HEK293 (cell line): ENCODE results near the gene MEG3.

Experiments used
- CTCF ChIA-PET: fragments of 350-600 bp; formaldehyde crosslinking; extraction: SDS; loops from one replicate; lab custom pipeline; 2021; ENCODE audit warnings: antibody characterized with exemption; lab: Yijun Ruan, JAX
- POLR2A ChIA-PET: fragments of 300-600 bp; formaldehyde crosslinking; extraction: SDS; loops from one replicate; lab custom pipeline; 2020; ENCODE audit warnings: antibody characterized with exemption, inconsistent platforms; lab: Yijun Ruan, JAX
- H3K27ac ChIP-seq: fragments of 200-500 bp; sonication (Bioruptor generic); 2 replicates; pipeline ENCODE4 v1.5.1; 2014; ENCODE audit warnings: low read depth, low read length, control low read depth, inconsistent platforms; ENCODE audit errors: extremely low read depth
- H3K36me3 ChIP-seq, 2 experiments: fragments of 200-500 bp in 1 of 2; sonication (Bioruptor generic) in 1 of 2; 1 replicate in 1 of 2; 2 replicates in 1 of 2; pipeline ENCODE4 v1.5.1; 2014 to 2017; ENCODE audit warnings: inconsistent platforms in 2 of 2, low read length in 2 of 2; ENCODE audit not compliant: control insufficient read depth in 2 of 2, insufficient read depth in 1 of 2
- H3K4me1 ChIP-seq: fragments of 200-500 bp; sonication (Bioruptor generic); 2 replicates; pipeline ENCODE4 v1.5.1; 2014; ENCODE audit warnings: mild to moderate bottlenecking, low read length, inconsistent platforms; ENCODE audit not compliant: control insufficient read depth, insufficient read depth
- H3K4me3 ChIP-seq: 2 replicates; pipeline ENCODE4 v1.5.1; 2011; ENCODE audit warnings: low read depth, mild to moderate bottlenecking, control low read depth, low read length, moderate library complexity
- H3K9me3 ChIP-seq: fragments of 200-500 bp; sonication (Bioruptor generic); 2 replicates; pipeline ENCODE4 v1.5.1; 2014; ENCODE audit warnings: low read depth, low read length, inconsistent platforms; ENCODE audit not compliant: control insufficient read depth, insufficient read depth
- BCL11A ChIP-seq: fragments of 450-650 bp; formaldehyde crosslinking; IDR thresholded peaks from 2 replicates; pipeline ENCODE4 v1.5.1; 2016; ENCODE audit warnings: low read depth, missing biosample characterization, missing genetic modification characterization
- IKZF3 ChIP-seq: fragments of 450-650 bp; IDR thresholded peaks from 2 replicates; pipeline ENCODE4 v1.5.0; 2018; ENCODE audit warnings: missing biosample characterization, mild to moderate bottlenecking, missing genetic modification characterization, moderate library complexity
- MZF1 ChIP-seq: fragments of 450-650 bp; formaldehyde crosslinking; IDR thresholded peaks from 2 replicates; pipeline ENCODE4 v1.5.1; 2017; ENCODE audit warnings: missing biosample characterization, missing genetic modification characterization, borderline replicate concordance
- PATZ1 ChIP-seq: fragments of 450-650 bp; formaldehyde crosslinking; IDR thresholded peaks from 2 replicates; pipeline ENCODE4 v1.5.1; 2016; ENCODE audit warnings: missing biosample characterization, missing genetic modification characterization
- PBX3 ChIP-seq: sonication (generic); formaldehyde crosslinking; IDR thresholded peaks from 2 replicates; pipeline ENCODE4 v1.8.1; 2022; ENCODE audit warnings: mild to moderate bottlenecking, moderate library complexity, missing genetic modification reagents
- SALL2 ChIP-seq: fragments of 450-650 bp; formaldehyde crosslinking; IDR thresholded peaks from 2 replicates; pipeline ENCODE4 v1.5.0; 2017; ENCODE audit warnings: missing biosample characterization, mild to moderate bottlenecking, missing genetic modification characterization, borderline replicate concordance
- ZNF114 ChIP-seq: fragments of 450-650 bp; formaldehyde crosslinking; IDR thresholded peaks from 2 replicates; pipeline ENCODE4 v1.5.0; 2017; ENCODE audit warnings: missing biosample characterization, missing genetic modification characterization
- ZNF132 ChIP-seq: fragments of 450-650 bp; formaldehyde crosslinking; IDR thresholded peaks from 2 replicates; pipeline ENCODE4 v1.5.1; 2017; ENCODE audit warnings: missing biosample characterization, missing genetic modification characterization, borderline replicate concordance
- ZNF140 ChIP-seq: fragments of 450-650 bp; formaldehyde crosslinking; IDR thresholded peaks from 2 replicates; pipeline ENCODE4 v1.5.1; 2016; ENCODE audit warnings: missing biosample characterization, missing genetic modification characterization
- ZNF174 ChIP-seq: fragments of 450-650 bp; formaldehyde crosslinking; IDR thresholded peaks from 2 replicates; pipeline ENCODE4 v1.5.0; 2017; ENCODE audit warnings: missing biosample characterization, mild to moderate bottlenecking, missing genetic modification characterization
- ZNF23 ChIP-seq: fragments of 450-650 bp; formaldehyde crosslinking; IDR thresholded peaks from 2 replicates; pipeline ENCODE4 v1.5.1; 2016; ENCODE audit warnings: missing biosample characterization, missing genetic modification characterization, borderline replicate concordance
- ZNF473 ChIP-seq: fragments of 450-650 bp; formaldehyde crosslinking; IDR thresholded peaks from 2 replicates; pipeline ENCODE4 v1.5.1; 2017; ENCODE audit warnings: missing biosample characterization, missing genetic modification characterization
- ZNF488 ChIP-seq: fragments of 450-650 bp; formaldehyde crosslinking; IDR thresholded peaks from 2 replicates; pipeline ENCODE4 v1.5.1; 2016; ENCODE audit warnings: missing biosample characterization, missing genetic modification characterization
- ZNF514 ChIP-seq: fragments of 450-650 bp; formaldehyde crosslinking; IDR thresholded peaks from 2 replicates; pipeline ENCODE4 v1.5.1; 2016; ENCODE audit warnings: missing biosample characterization, missing genetic modification characterization
- ZNF555 ChIP-seq: fragments of 450-650 bp; formaldehyde crosslinking; conservative IDR thresholded peaks from 2 replicates; pipeline ENCODE4 v1.5.1; 2017; ENCODE audit warnings: missing biosample characterization, mild to moderate bottlenecking, missing genetic modification characterization, inconsistent platforms
- ZNF560 ChIP-seq: fragments of 450-650 bp; formaldehyde crosslinking; IDR thresholded peaks from 2 replicates; pipeline ENCODE4 v1.5.1; 2017; ENCODE audit warnings: missing biosample characterization, missing genetic modification characterization, borderline replicate concordance
- ZNF654 ChIP-seq: fragments of 450-650 bp; formaldehyde crosslinking; IDR thresholded peaks from 2 replicates; pipeline ENCODE4 v1.5.1; 2016; ENCODE audit warnings: low read depth, missing biosample characterization, missing genetic modification characterization
- TF ChIP-seq, protein P1 (sequence below): fragments of 450-650 bp; formaldehyde crosslinking; IDR thresholded peaks from 2 replicates; pipeline ENCODE4 v1.5.1; 2016; ENCODE audit warnings: missing biosample characterization, missing genetic modification characterization
- TF ChIP-seq, protein P2 (sequence below): fragments of 450-650 bp; formaldehyde crosslinking; IDR thresholded peaks from 2 replicates; pipeline ENCODE4 v1.5.1; 2016; ENCODE audit warnings: missing biosample characterization, missing genetic modification characterization

MEG3 gene

DNA sequence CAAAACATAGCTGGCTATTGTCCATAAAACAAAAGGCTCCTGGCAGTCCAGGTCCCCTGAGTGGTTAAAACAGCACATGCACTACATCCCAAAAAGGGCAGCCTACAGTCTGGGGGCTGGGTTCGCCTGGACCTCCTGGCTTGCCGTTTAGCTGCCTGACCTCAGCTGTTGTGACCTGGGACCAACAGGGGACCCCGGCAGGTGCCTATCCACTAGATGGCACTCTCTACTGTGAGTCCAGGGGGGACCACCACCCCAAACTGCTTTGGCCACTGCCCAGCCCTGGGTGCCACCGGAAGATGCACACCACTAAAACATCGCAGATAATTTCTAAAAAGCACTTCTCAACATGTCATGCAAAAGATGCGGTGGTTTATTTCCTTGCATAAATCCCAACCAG lies 80.5 kb downstream of the MEG3 start:
- ChIA-PET POLR2A (no interaction called here), CTCF (interaction anchor here (0.6 to 1.3 kb wide), 6 partner anchors 111 to 759 kb away, joined by 3 to 4 read pairs (median 3); no protein-coding TSS in a partner anchor)
- H3K4me1 ChIP-seq, result no peaks in the 10 kb centered on the region
- H3K36me3 ChIP-seq, result no peaks in the 10 kb centered on the region
- no peaks in the 10 kb centered on the region for H3K9me3 ChIP-seq
- no peak overlapping the region for H3K4me3 ChIP-seq
- H3K27ac ChIP-seq, result no peak overlapping the region
- TF ChIP-seq, protein P1, sequence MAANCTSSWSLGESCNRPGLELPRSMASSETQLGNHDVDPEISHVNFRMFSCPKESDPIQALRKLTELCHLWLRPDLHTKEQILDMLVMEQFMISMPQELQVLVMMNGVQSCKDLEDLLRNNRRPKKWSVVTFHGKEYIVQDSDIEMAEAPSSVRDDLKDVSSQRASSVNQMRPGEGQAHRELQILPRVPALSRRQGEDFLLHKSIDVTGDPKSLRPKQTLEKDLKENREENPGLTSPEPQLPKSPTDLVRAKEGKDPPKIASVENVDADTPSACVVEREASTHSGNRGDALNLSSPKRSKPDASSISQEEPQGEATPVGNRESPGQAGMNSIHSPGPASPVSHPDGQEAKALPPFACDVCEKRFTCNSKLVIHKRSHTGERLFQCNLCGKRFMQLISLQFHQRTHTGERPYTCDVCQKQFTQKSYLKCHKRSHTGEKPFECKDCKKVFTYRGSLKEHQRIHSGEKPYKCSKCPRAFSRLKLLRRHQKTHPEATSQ, result no peak
- TF ChIP-seq, protein P2, sequence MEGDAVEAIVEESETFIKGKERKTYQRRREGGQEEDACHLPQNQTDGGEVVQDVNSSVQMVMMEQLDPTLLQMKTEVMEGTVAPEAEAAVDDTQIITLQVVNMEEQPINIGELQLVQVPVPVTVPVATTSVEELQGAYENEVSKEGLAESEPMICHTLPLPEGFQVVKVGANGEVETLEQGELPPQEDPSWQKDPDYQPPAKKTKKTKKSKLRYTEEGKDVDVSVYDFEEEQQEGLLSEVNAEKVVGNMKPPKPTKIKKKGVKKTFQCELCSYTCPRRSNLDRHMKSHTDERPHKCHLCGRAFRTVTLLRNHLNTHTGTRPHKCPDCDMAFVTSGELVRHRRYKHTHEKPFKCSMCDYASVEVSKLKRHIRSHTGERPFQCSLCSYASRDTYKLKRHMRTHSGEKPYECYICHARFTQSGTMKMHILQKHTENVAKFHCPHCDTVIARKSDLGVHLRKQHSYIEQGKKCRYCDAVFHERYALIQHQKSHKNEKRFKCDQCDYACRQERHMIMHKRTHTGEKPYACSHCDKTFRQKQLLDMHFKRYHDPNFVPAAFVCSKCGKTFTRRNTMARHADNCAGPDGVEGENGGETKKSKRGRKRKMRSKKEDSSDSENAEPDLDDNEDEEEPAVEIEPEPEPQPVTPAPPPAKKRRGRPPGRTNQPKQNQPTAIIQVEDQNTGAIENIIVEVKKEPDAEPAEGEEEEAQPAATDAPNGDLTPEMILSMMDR (tag by site-specific recombination), result 0 out of 2 replicates have a peak, but pooled peaks have one; percentile 14
- TF ChIP-seq ZNF654 (tag by site-specific recombination), result peak; percentile 49

DNA sequence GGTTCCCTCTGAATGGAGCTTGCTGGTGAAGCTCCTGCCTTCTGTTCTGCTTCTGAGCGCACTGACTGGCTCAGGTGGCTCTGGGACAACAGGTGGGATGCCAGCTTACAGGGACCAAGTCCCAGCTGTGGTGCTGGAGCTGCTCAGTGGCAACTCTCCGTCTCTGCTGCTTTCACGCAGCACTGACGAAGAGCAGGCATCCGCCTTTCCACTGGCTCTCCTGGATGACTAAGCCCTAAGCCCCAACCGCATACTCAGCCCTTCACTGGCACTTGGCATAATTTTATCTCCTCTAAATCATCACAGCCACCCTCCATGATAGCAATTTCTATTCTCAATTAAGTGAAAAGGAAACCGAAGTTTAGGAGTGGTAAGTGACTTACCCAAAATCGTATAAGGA lies 81.3 kb downstream of the MEG3 start:
- CTCF ChIA-PET, result interaction anchor here (1.0 to 1.3 kb wide), 2 partner anchors 721 to 758 kb away, joined by 3 read pairs; no protein-coding TSS in a partner anchor
- POLR2A ChIA-PET, result no interaction called here

DNA sequence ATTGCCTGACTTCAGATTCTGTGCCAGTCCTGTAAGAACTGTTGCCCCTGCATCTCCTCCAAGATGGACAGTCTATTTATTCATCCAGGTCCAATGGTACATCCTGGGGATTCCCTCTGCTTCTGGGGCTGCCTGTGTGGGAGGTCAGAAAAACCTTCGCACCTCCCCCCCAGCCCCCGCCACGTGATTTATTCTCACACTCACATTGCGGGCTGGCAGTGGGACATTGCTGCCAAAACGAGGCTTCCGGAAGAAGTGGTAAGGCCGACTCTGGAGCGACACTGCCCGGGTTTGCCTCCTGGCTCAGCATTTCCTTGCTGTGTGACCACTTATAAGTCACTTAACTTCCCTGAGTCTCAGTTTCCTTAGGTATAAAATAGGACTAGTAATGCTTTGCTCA lies 83.5 kb downstream of the MEG3 start:
- ChIA-PET POLR2A (no interaction called here), CTCF (no interaction called here)
- H3K4me1 ChIP-seq, result no peaks in the 10 kb centered on the region
- TF ChIP-seq ZNF132 (tag by site-specific recombination) (no peak), ZNF488 (tag by site-specific recombination) (no peak), SALL2 (no peak), ZNF555 (no peak), ZNF473 (tag by site-specific recombination) (no peak)
- H3K36me3 ChIP-seq, result no peaks in the 10 kb centered on the region
- no peaks in the 10 kb centered on the region for H3K9me3 ChIP-seq
- H3K4me3 ChIP-seq, result no peak overlapping the region
- no peak overlapping the region for H3K27ac ChIP-seq

More for the DNA sequence above, 81.3 kb downstream of the MEG3 start:
- H3K36me3 ChIP-seq, result no peaks in the 10 kb centered on the region
- no peak overlapping the region for H3K27ac ChIP-seq
- no peak overlapping the region for H3K4me3 ChIP-seq
- H3K9me3 ChIP-seq, result no peaks in the 10 kb centered on the region
- H3K4me1 ChIP-seq, result no peaks in the 10 kb centered on the region
- no peak for TF ChIP-seq PBX3 (CRISPR knock-in tag)
- TF ChIP-seq PATZ1, result no peak
- TF ChIP-seq IKZF3 (tag by site-specific recombination), result no peak
- TF ChIP-seq ZNF140 (tag by site-specific recombination), result no peak
- no peak for TF ChIP-seq ZNF514
- no peak for TF ChIP-seq ZNF174 (tag by site-specific recombination)
- TF ChIP-seq MZF1, result no peak
- no peak for TF ChIP-seq ZNF114 (tag by site-specific recombination)
- TF ChIP-seq BCL11A, result no peak
- TF ChIP-seq ZNF560, result no peak
- TF ChIP-seq ZNF23 (tag by site-specific recombination), result no peak
